ENCODE data around the gene TH.

- TF ChIP-seq CTCF (IDR thresholded peaks at IDR 0.05): no peak
- TF ChIP-seq POLR2AphosphoS5 (IDR thresholded peaks at IDR 0.05): no peak
- no peak for TF ChIP-seq POLR2A (IDR thresholded peaks at IDR 0.05)
These were observed at the start of gene TH for GRCh38 chr11:2171591-2172003.

Measured in breast epithelium (tissue), 3 donors.